ENCODE results near the gene CADPS2.

GRCh38 chr7:122412441-122412840 is 473.8 kb downstream of the CADPS2 start:
- TF ChIP-seq ZBTB33 (IDR thresholded peaks at IDR 0.05): no peak
- TF ChIP-seq MAX (IDR thresholded peaks at IDR 0.05): no peak
- TF ChIP-seq CTCF (IDR thresholded peaks at IDR 0.05; ENCODE audit: low read depth, low read length, missing input control): no peak
- no peak for TF ChIP-seq ATF3 (IDR thresholded peaks at IDR 0.05)
- TF ChIP-seq YY1 (IDR thresholded peaks at IDR 0.05): no peak
- TF ChIP-seq JUND (IDR thresholded peaks at IDR 0.05): no peak
- TF ChIP-seq GABPA (IDR thresholded peaks at IDR 0.05 in 1 of 2, conservative IDR thresholded peaks at IDR 0.05 in 1 of 2): no peak
- TF ChIP-seq REST (IDR thresholded peaks at IDR 0.05): no peak
- no peak for TF ChIP-seq TAF1 (conservative IDR thresholded peaks at IDR 0.05)
- no peak for TF ChIP-seq RAD21 (IDR thresholded peaks at IDR 0.05)
- TF ChIP-seq FOXA2 (IDR thresholded peaks at IDR 0.05): no peak

Data from liver (tissue), 3 donors.